ENCODE results near the gene NRCAM. TPM values are rescaled to one million over a fixed set of nuclear protein-coding genes. Genes with fewer than 3 reads are reported as not detected.

Gene NRCAM
- total and polyA plus RNA-seq, 2 of the 13 experiments (the other 11 are each of a cell fraction or from before 2014, with no cell fraction given): 0.31 to 0.33 TPM

GRCh38 chr7:108248418-108248817 lies 207.8 kb downstream of the NRCAM start:
- Histone ChIP-seq H3K4me2 (ENCODE audit: low read depth, low read length) (no peak overlapping the region), H3K4me1 (ENCODE audit: insufficient read depth, low read length) (peaks cover 46% of the 10 kb centered on the region), H3K9ac (ENCODE audit: insufficient read depth, low read depth, low read length) (no peak overlapping the region), H3K79me2 (ENCODE audit: insufficient read depth, low read length) (no peaks in the 10 kb centered on the region), H4K20me1 (ENCODE audit: insufficient read depth, low read length) (no peaks in the 10 kb centered on the region), H3K4me3 (replicated peaks in 1 of 3; ENCODE audit: insufficient read depth in 1 of 3, low read depth in 2 of 3, low read length in 3 of 3) (no peak overlapping the region), H3K27me3 (ENCODE audit: control insufficient read depth in 1 of 2, insufficient read depth in 2 of 2, low read length in 2 of 2) (no peaks in the 10 kb centered on the region), H3K36me3 (replicated peaks in 1 of 2; ENCODE audit: control insufficient read depth in 1 of 2, insufficient read depth in 2 of 2, low read length in 2 of 2) (no peaks in the 10 kb centered on the region), H3K27ac (ENCODE audit: extremely low read length, insufficient read depth, low read length) (no peak overlapping the region), H3K9me3 (ENCODE audit: low read length) (no peaks in the 10 kb centered on the region), H2AFZ (ENCODE audit: low read length) (no peak overlapping the region)
- DNase-seq (ENCODE audit: low spot score) (no peak), FAIRE-seq (no peak), ATAC-seq (no peak)
- in situ Hi-C loops (cut with HindIII; ENCODE audit: extremely low pct_ligation_motif_present, low pct_unique_long_range_greater_than_20kb): no loop called here
- no TSS peak for BruUV-seq (replicated peaks)
- intact Hi-C loops (cut with micrococcal nuclease; ENCODE audit: unreplicated experiment): loop anchor here (5.0 to 10.0 kb wide), 2 partner anchors 109 to 216 kb away; no protein-coding TSS in a partner anchor
- 71% methylated on average over 2 of the region's 2 CpGs for WGBS (ENCODE audit: low lambda C conversion rate)
- POLR2A ChIA-PET: no interaction called here
- CTCF ChIA-PET (ENCODE audit: low intra/inter-chr PET ratio, low total read pairs): no interaction called here
- TF ChIP-seq SOX6 (IDR thresholded peaks at IDR 0.05): no peak
- no peak for TF ChIP-seq SOX6 (CRISPR knock-in tag; IDR thresholded peaks at IDR 0.05)
- no peak for TF ChIP-seq ZNF775 (CRISPR knock-in tag; IDR thresholded peaks at IDR 0.05; ENCODE audit: borderline replicate concordance)

- no peak overlapping the region for H3K9ac ChIP-seq (ENCODE audit: insufficient read depth, low read depth, low read length)
- FAIRE-seq: no peak
- CTCF ChIA-PET (ENCODE audit: low intra/inter-chr PET ratio, low total read pairs): no interaction called here
- H3K36me3 ChIP-seq (replicated peaks in 1 of 2; ENCODE audit: control insufficient read depth in 1 of 2, insufficient read depth in 2 of 2, low read length in 2 of 2): no peaks in the 10 kb centered on the region
- no peak overlapping the region for H2AFZ ChIP-seq (ENCODE audit: low read length)
- no TSS peak for BruUV-seq (replicated peaks)
- ATAC-seq: no peak
- no peak overlapping the region for H3K27ac ChIP-seq (ENCODE audit: extremely low read length, insufficient read depth, low read length)
- WGBS (ENCODE audit: low lambda C conversion rate): 44% methylated on average over 1 of the region's 1 CpG
- POLR2A ChIA-PET: no interaction called here
- no peak for TF ChIP-seq SALL1 (CRISPR knock-in tag; IDR thresholded peaks at IDR 0.05)
- TF ChIP-seq CBX5 (CRISPR knock-in tag; IDR thresholded peaks at IDR 0.05; ENCODE audit: borderline replicate concordance): no peak
- TF ChIP-seq GABPB1 (CRISPR knock-in tag; IDR thresholded peaks at IDR 0.05): no peak
- TF ChIP-seq HES4 (CRISPR knock-in tag; IDR thresholded peaks at IDR 0.05; ENCODE audit: borderline replicate concordance): no peak
- no peak for TF ChIP-seq NCOA2 (CRISPR knock-in tag; IDR thresholded peaks at IDR 0.05)
- TF ChIP-seq ZNF782 (CRISPR knock-in tag; IDR thresholded peaks at IDR 0.05; ENCODE audit: borderline replicate concordance): no peak
- no peak for TF ChIP-seq FOXP1 (IDR thresholded peaks at IDR 0.05)
- no peak for TF ChIP-seq FOXP1 (CRISPR knock-in tag; IDR thresholded peaks at IDR 0.05)
- TF ChIP-seq TOPORS (CRISPR knock-in tag; IDR thresholded peaks at IDR 0.05): no peak
- TF ChIP-seq GATA4 (IDR thresholded peaks at IDR 0.05; ENCODE audit: borderline replicate concordance, low read depth): no peak
- H3K9me3 ChIP-seq (ENCODE audit: low read length): no peaks in the 10 kb centered on the region
- H4K20me1 ChIP-seq (ENCODE audit: insufficient read depth, low read length): no peaks in the 10 kb centered on the region
- no peak for DNase-seq (ENCODE audit: low spot score)
- peaks cover 46% of the 10 kb centered on the region for H3K4me1 ChIP-seq (ENCODE audit: insufficient read depth, low read length)
- no peaks in the 10 kb centered on the region for H3K27me3 ChIP-seq (ENCODE audit: control insufficient read depth in 1 of 2, insufficient read depth in 2 of 2, low read length in 2 of 2)
- intact Hi-C loops (cut with micrococcal nuclease; ENCODE audit: unreplicated experiment) (loop anchor here (5.0 to 10.0 kb wide), 2 partner anchors 110 to 217 kb away; no protein-coding TSS in a partner anchor), in situ Hi-C loops (cut with HindIII; ENCODE audit: extremely low pct_ligation_motif_present, low pct_unique_long_range_greater_than_20kb) (no loop called here)
- no peak overlapping the region for H3K4me3 ChIP-seq (replicated peaks in 1 of 3; ENCODE audit: insufficient read depth in 1 of 3, low read depth in 2 of 3, low read length in 3 of 3)
- no peaks in the 10 kb centered on the region for H3K79me2 ChIP-seq (ENCODE audit: insufficient read depth, low read length)
- no peak overlapping the region for H3K4me2 ChIP-seq (ENCODE audit: low read depth, low read length)
Measured at GRCh38 chr7:108247614-108248013, 208.6 kb downstream of the NRCAM start.

All from HepG2 (cell line).